SK-N-MC (cell line): ENCODE data around the gene KCNMA1.

ENCODE experiments used
- FOXP2 ChIP-seq: optimal IDR thresholded peaks from 2 replicates; pipeline ENCODE3; 2011; ENCODE audit warnings: mild to moderate bottlenecking, moderate library complexity; ENCODE audit not compliant: insufficient read depth; ENCODE audit errors: extremely low read length, control extremely low read depth
- POLR2AphosphoS5 ChIP-seq: IDR thresholded peaks from 2 replicates; pipeline ENCODE4 v1.6.1; 2012; ENCODE audit warnings: mild to moderate bottlenecking, low read depth, low read length, borderline replicate concordance

DNA sequence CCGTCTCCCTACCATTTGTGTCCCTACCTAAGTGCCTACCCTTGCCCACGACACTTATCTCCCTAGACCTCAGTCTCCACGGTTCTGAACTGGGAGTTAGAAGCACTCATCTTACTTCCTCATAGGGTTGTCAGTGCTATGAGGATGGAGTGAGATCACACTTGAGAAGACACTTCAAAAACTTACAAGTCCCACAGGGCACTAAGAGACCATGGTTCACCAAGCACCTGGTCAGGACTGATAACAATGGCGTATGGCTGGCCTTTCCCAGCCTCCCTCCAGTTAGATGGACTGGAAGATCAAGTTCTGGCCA, 43.2 kb downstream of the KCNMA1 start:
- TF ChIP-seq FOXP2, result no peak
- TF ChIP-seq POLR2AphosphoS5, result no peak
